Embryonic facial prominence (tissue), 1 donor: Measurements from ENCODE around the gene VWCE.
A peak's percentile ranks its signal among the peaks of the same experiment; 100 is the strongest.

Source experiments
- DNase-seq: peaks from one replicate; pipeline ENCODE4 v3.0.0-alpha.2; 2016; ENCODE audit errors: extremely low spot score

The VWCE gene, protein sequence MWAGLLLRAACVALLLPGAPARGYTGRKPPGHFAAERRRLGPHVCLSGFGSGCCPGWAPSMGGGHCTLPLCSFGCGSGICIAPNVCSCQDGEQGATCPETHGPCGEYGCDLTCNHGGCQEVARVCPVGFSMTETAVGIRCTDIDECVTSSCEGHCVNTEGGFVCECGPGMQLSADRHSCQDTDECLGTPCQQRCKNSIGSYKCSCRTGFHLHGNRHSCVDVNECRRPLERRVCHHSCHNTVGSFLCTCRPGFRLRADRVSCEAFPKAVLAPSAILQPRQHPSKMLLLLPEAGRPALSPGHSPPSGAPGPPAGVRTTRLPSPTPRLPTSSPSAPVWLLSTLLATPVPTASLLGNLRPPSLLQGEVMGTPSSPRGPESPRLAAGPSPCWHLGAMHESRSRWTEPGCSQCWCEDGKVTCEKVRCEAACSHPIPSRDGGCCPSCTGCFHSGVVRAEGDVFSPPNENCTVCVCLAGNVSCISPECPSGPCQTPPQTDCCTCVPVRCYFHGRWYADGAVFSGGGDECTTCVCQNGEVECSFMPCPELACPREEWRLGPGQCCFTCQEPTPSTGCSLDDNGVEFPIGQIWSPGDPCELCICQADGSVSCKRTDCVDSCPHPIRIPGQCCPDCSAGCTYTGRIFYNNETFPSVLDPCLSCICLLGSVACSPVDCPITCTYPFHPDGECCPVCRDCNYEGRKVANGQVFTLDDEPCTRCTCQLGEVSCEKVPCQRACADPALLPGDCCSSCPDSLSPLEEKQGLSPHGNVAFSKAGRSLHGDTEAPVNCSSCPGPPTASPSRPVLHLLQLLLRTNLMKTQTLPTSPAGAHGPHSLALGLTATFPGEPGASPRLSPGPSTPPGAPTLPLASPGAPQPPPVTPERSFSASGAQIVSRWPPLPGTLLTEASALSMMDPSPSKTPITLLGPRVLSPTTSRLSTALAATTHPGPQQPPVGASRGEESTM

DNA sequence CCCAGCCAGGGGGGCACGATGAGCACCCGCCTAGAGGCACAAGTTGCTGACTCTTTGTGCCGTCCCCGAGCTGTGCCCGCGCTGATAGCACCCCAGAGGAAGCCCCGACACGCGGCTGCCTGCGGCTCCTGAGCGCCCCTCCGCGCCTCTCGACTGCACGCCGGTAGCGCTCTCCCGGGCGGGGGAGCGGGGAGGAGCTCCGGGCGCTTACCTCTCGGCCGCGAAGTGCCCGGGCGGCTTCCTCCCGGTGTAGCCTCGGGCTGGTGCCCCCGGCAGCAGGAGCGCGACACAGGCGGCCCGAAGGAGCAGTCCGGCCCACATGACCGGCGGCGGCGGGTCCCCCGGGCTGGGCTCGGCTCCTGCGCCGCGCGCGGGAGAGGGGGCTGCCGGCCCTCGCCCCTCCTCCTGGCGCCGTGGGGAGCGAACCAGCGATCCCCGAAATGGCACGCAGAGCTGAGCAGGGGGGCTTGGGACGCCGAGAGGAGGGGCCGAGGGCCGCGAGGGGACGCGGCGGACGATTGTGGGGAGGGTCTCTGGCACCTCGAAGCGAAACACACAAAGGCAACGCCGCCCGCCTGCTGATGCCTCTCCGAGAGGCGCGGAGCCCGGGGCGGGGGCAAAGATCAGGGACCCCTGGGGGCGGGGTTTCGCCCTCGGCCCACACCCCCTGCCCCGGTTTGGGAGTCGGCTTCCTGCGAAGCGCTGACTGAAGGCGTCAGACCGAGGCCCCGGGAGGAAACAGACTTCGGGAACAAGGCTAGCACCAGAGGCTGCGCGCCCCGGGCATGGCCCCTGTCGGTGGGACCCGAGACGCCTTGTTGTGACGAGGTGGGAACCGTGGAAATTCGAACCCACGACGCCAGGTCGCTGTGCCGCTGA is at the start of gene VWCE:
Gene VWCE (minus strand): TSS at position 600 of the 879 bp plus-strand sequence. CDS start 279 bp downstream, at position 321.
- DNase-seq, result peak; percentile 46

DNA sequence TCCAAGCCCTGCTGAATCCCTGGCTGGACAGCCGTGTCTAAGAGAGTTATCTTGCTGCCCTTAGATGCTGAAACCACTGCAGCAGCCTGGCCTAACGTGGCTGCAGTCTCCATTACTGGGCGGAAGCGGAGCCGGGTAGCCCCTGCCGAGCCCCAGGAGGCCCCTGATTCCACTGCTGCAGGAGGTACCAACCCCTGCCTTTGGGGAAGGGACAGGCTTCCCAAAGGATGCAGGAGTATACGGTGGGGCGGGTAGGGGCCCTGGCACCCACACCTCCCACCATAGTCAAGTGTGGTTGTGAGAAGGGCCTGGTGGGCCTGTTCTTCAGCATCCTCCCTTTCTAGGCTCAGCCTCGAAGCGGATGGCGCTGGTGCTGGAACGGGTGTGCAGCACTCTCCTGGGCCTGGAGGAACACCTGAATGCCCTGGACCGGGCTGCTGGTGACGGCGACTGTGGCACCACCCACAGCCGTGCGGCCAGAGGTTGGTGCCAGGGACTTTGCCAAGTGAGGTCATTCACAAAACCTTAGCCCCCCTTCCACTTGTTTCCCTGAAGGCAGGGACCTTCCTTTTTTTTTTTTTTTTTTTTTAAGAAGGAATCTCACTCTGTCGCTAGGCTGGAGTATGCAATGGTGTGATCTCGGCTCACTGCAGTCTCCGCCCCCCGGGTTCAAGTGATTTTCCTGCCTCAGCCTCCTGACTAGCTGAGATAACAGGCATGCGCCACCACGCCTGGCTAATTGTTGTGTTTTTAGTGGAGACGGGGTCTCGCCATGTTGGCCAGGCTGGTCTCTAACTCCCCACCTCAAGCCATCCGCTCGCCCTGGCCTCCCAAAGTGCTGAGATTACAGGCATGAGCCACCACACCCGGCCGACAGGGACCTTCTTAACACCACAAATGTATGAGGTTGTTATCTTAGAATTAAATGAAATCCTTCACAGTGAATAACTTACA is 49.0 kb upstream of the VWCE start:
- DNase-seq, result no peak

DNA sequence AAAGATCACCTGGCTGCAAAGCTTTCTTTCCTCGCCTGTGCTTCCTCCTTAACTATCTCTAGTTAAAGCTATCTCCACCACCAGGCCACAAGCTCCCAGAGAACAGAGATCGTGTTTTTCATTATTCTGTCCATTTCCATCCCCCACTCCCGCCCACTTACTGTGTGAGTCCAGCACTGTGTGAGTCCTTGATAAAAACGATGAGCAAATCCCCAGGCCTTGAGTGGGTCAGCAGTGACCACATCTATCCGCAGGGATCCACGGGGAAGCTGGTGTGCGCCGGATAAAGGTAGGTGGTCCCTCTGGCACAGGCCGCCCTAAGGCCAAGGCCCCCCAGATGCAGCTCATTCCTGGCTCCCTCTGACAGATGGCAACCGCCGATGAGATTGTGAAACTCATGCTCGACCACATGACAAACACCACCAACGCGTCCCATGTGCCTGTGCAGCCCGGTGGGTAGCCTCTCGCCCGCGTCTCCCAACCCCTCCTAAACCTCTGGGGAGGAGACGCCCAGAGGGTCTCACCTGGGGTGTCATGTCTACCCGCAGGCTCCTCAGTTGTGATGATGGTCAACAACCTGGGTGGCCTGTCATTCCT is 47.2 kb upstream of the VWCE start:
- DNase-seq, result no peak

DNA sequence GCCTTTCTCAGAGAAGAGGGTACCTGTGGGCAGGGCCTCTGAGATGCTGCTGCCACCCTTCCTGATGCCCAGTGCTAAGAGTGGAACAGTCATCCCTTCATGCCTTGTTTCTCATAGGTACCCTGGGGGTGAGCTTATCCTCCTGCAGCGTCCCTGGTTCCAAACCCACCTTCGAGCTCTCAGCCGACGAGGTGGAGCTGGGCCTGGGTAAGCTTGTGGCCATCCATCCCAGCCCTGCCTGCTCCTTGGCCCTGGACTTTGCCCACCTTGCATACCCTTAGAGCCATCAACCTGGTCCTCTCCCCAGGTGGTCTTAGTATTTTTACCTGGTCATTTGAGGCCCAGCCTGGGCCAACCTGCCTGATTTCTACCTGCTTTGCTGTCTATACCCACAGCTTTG is 46.6 kb upstream of the VWCE start:
- no peak for DNase-seq

DNA sequence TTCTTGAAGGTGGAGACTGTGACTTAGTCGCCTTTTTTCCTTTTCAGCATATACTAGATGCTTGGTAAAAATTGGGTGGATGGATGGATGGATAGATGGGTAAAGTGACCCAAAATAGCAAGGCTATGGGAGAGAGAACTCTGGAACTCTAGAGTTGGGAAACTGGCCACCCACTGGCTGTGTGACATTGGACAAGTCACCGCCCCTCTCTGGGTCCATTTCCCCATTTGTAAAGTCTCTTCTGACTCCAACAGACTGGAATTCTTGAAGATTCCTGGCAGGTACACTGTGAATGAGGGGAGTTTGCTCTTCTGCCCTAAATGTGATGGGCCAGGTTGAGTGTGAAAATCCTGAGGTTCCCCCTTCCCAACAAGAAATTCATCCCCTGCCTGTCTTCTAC is 45.9 kb upstream of the VWCE start:
- DNase-seq, result no peak

DNA sequence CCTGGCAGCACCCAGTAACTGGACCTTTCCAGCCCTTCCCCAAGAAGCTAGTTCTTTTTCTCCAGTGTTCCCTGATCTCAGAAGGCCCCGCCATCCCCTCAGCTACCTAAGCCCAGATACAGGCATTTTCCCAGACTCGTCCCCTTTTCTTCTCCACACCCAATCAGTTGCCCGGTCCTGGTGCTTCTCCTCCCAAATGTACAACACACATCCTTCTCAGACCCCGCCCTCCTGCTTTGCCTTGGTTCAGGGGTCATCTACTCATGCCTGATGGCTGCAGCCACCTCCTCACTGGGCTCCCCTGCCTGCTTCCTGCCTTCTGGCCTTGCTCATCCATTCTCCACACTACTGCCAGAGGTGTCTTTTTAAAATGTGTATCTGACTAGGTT is 44.4 kb upstream of the VWCE start:
- DNase-seq, result no peak

DNA sequence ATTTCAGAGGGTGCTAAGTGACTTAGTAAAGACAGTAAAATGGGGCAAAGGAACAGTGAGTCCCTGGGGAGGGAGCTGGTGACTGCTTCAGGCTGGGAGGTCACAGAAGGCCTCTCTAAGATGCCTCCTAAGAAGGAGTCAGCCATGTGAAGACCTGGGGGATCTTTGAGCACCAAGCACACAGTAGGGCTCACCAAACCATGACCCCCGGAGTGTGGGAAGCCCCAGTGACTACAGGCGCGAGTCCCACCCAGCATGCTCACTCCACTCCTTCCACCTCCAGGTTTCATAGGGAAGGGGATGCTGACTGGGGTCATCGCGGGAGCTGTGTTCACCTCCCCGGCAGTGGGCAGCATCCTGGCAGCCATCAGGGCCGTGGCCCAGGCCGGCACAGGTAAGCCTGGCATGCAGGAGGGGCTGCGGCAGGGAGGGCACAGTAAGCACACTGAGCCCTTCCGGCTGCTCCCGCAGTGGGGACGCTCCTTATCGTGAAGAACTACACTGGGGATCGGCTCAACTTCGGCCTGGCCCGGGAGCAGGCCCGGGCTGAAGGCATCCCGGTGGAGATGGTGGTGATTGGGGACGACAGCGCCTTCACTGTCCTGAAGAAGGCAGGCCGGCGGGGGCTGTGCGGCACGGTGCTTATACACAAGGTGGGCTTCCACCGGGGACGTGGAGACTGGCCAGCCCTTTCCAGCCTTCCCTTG is 43.8 kb upstream of the VWCE start:
- no peak for DNase-seq

DNA sequence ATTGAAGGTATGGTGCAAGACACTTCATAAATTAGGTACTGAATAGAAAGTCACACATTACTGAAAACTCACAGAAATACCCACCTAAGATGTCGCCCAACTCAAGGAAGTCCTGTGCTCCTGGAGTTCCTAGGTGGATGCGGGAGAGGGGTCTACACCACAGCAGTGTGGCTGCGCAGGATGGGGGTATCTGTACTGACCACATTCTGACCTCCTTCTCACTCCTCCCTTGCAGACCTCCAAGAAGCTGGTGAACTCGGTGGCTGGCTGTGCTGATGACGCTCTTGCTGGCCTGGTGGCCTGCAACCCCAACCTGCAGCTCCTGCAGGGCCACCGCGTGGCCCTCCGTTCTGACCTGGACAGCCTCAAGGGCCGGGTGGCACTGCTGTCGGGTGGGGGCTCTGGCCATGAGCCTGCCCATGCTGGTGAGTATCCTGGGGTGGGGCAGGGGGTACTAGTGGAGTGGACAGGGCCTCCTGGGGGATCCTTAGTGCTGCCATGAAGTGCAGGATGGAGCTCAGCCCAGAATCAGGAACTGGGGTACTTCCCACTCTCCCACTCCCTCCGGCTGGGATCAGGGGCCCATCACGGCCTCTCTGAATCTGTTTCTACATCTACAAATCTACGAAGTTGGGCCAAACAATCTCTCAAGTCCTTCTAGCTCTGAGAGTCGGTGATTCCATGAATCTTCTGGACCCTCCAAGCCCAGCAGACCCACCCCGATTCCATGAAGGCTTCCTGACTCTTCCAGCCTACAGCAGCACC is 42.8 kb upstream of the VWCE start:
- DNase-seq, result no peak

DNA sequence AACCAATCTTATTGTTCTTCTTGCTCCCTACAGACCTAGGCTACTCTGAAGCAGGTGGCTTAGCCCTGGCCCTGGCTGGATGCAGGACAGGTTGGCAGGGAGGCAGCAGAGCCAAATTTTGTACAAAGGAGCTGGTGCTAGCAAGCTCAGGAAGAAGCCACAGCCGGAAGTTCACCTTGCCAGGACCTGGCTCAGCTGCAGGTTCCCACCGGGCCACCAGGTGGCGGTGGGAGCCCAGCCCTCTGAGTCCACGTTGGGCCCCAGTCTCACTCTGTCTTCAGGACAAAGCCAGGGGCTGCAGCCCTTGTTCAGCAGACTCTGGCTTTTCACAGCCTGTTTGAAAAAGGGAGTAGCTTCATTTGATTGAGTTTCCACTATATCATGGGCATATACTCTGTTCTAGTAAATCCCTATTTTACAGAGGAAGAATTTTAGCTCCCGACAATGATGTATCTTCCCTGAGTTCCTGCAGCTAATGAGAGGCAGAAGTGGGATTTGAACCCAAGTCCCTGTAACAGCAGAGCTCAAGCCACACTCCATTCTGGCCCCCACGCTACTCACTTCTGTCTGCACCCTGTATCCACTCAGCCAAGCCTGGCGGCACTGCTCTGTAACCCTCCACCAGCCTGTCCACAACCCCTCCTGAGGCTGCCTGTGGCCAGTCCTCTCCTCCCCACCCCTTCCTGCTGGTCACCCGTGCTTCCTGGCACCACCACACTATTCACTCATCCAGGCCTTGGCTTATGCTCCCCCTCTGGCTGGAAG is 41.2 kb upstream of the VWCE start:
- DNase-seq, result peak; percentile 36

DNA sequence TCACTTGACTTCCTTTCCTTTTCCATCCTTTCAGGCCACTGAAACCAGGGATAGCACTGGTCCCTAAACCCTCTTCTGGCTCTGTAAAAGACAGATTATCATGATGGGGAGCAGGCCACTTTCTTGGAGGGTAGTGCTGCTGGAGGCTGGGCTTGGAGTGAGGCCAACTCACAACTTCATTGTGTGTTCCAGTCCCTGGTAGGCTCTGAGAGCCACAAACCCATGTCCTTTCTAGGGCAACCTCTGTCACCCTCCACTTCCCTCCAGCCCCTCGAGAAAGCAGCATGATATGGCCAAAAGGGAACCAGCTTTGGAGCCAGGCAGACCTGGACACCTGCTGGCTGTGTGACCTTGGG is 40.2 kb upstream of the VWCE start:
- no peak for DNase-seq

DNA sequence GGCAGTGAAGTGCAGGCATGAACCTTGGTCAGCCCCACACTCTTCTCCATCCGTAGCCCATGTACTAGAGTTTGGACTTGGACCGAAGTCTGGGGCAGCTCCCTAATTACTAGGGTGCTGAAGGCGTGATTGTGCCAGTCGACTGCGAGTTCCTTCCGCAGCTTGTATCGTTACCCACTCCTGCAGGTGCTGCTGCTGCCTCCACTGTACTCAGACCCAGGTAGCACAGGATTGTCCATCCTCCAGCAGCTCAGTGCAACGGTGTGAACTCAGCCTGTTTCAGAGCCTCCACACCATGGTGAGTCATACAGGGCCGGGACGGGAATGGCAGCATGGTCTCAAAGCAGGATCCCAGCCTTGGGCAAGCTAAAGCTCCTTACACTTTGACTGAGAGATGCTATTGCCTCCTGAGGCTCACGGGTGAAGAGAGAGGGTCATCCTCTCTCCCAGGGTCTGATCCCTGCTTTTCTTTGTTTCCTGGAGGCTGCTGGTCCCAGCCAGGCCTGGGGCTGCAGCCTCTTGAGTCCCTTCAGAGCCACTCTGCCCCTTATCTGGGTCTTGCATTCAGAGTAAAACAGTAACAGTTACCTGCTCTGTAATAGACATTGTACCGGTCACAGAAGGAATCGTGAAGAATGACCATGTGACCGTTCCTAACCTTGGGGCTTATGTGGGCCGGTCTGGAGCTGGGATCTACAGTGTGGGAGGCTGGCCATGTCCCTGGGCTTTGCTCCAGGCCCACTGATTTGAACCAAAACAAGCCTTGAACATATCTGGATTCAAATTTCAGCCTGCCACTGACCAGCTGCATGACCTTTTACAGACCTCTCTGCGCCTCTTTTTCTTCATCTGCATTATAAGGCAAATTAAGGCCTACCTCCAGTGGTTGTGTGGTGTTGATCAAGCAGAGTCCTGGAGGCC is 39.6 kb upstream of the VWCE start:
- no peak for DNase-seq

DNA sequence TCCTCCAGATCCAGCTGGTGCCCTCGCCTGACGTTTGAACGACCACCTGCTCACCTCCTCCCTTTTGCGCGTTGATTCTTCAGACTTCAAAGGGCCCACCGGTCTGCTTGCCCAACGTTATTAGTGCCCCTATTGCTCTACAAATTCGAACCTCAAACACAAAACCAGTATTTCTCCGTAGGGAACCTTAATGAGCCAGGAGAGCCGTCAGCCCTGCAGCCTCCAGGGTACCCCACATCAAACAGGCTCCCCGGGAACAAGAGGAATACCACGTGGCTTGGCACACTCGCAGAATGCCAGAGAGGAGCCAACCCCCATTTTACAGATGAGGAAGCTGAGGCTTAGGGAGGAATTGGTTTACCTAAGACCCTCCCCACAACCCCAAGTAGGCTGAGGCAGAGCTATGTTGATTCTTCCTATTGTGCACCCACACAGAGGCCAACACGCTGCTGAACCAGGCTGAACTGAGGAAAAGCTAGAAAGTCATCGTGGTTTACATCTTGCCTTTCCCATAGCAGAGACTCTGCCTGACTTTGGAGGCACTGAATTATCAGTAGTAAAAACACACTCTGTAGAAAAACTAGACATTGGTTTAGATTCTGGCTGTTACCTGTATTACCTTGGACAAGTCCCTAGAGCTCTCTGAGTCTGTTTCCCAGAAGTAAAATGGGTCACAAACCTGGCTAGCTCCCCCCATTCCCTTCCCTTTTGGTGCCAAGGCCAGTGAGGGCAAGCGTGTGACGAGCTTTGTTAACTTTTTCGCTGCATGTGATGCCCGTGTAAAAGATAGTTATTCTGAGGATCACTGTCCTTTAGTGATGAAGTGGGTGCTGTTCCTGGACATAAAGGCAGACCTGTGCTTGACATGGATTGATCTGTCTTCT is 38.7 kb upstream of the VWCE start:
- no peak for DNase-seq

DNA sequence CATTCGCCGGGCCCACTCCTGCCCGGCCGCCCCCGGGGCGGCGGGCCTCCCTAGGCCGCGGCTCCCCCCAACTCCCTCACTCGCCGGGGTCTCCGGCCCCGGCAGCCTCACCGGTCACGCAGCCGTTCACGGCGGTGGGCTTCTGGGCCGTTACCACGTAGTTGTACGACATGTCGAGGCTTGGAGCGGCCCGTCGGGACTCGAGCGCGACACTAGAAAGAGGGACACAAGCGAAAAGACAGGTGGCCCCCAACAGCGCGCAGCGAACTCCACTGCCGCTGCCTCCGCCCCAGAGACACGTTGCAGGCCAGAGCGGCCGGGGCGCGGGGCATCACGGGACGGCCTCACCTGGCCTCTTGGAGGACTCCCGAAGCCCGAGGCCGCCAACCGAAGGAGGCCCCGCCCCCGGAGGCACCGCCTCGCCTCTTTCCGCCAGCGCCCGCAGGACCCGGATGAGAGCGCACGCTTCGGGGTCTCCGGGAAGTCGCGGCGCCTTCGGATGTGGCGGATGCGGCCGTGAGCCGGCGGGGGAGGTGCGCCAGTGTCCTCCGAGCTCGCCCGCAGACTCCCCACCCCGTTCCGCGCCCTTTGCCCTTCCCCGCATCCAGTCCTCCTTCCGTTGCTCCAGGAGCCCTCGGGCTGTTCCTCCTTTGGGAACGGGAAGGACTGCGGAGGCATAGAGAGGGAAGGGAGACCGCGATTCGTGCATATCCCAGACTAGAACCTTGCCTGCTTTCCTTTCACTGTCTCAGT is 37.9 kb upstream of the VWCE start, which contains the start of the genes DDB1 and TKFC:
Gene DDB1 (minus strand): TSS at position 309 of the 753 bp plus-strand sequence. CDS start 137 bp downstream, at position 172.
Gene TKFC (plus strand): TSS at position 432 of the 753 bp plus-strand sequence. CDS start 1,501 bp downstream, outside the sequence.
- peak; percentile 85 for DNase-seq

DNA sequence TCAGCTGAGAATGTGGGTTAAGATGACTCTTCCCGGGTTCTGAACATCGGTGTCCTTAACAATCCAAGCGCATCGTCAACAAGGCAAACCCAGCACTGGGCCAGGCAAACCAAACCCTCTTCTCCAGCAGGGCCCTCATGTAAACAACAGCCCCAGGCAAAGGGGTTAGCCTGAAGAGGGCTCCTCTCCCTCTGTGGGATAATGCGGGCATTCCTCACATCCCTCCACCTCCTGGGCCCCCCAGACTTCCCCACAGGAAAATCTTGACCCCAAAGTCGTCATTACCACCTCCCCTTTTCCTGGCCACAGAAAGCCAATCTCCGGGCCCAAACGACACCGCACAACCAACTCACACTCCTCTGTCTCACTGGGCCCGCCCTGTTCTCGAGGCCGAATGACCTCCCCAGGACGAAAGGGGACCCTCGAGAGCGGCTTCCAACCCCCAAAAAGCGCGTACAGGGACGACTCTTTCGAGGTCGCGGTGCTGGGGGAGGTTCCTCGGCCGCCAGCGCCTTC is 37.2 kb upstream of the VWCE start:
- DNase-seq, result no peak

DNA sequence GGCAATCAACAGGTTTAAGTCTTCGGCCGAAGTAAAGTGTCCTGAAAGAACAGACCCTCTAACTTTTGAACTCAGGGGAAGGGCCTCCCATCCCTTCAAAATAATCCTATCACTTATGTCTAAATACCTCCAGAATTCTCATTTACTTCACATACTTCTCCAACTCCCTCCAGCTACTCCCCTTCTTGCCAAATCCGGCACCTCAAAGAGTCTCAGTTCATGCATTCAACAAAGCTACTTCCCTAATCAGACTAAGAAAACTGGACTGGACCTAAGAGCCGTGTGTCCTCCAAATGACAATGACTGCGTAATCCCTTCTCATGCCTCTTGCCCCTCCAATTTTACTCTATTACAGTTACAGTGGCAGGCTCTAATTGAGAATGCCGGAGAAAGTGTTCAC is 36.5 kb upstream of the VWCE start:
- DNase-seq, result no peak
